Activated CD4-positive, alpha-beta T cell treated with anti-CD3 and anti-CD28 coated beads, Interleukin-2, amount 10 ng/mL, durations not matched to agents 24 days and 14 days (primary cell): ENCODE measurements around the gene KANK3. TPM values are rescaled to one million over a fixed set of nuclear protein-coding genes. Genes with fewer than 3 reads are reported as not detected.

Experiments
- DNase-seq: peaks from one replicate; pipeline ENCODE4 v3.0.0; 2022
- H3K27ac Mint-ChIP-seq: one replicate; pipeline ENCODE4 v1.8.0; 2022; ENCODE audit warnings: mild to moderate bottlenecking, mixed read lengths
- H3K27me3 Mint-ChIP-seq: one replicate; pipeline ENCODE4 v1.8.0; 2022; ENCODE audit warnings: mixed read lengths
- H3K36me3 Mint-ChIP-seq: one replicate; pipeline ENCODE4 v1.8.0; 2022; ENCODE audit warnings: low read depth, mild to moderate bottlenecking, mixed read lengths
- H3K4me1 Mint-ChIP-seq: one replicate; pipeline ENCODE4 v1.8.0; 2021; ENCODE audit warnings: mixed read lengths
- H3K4me3 Mint-ChIP-seq: one replicate; pipeline ENCODE4 v1.8.0; 2022; ENCODE audit warnings: mild to moderate bottlenecking, moderate library complexity, mixed read lengths
- H3K9me3 Mint-ChIP-seq: one replicate; pipeline ENCODE4 v1.8.0; 2021; ENCODE audit warnings: mixed read lengths
- intact Hi-C: fragments of 100-400 bp; cut with micrococcal nuclease; formaldehyde crosslinking; loops from one replicate; pipeline ENCODE4 v1.15.1; 2023
- total RNA-seq: library from RNA; stranded (reverse); gene quantifications from 2 replicates; pipeline ENCODE4 v1.2.3, GENCODE V29; 2022

Gene KANK3
- total RNA-seq, 1 donor from 2014 or later: 1.5 TPM

GRCh38 chr19:8338835-8339234 is 4.2 kb downstream of the KANK3 start:
- no peak overlapping the region for H3K27ac Mint-ChIP-seq
- no peak overlapping the region for H3K4me3 Mint-ChIP-seq
- no peaks in the 10 kb centered on the region for H3K36me3 Mint-ChIP-seq
- H3K9me3 Mint-ChIP-seq: no peaks in the 10 kb centered on the region
- intact Hi-C loops: no loop called here
- H3K27me3 Mint-ChIP-seq: peaks cover 48% of the 10 kb centered on the region
- peaks cover 14% of the 10 kb centered on the region for H3K4me1 Mint-ChIP-seq
- DNase-seq: no peak

- Mint-ChIP-seq H3K27me3 (peaks cover 48% of the 10 kb centered on the region), H3K9me3 (no peaks in the 10 kb centered on the region), H3K4me3 (no peak overlapping the region), H3K4me1 (peaks cover 10% of the 10 kb centered on the region), H3K36me3 (no peaks in the 10 kb centered on the region), H3K27ac (no peak overlapping the region)
- no peak for DNase-seq
- intact Hi-C loops: no loop called here
Observed at GRCh38 chr19:8337728-8338127, 5.3 kb downstream of the KANK3 start.

- no peak for DNase-seq
- H3K9me3 Mint-ChIP-seq: no peaks in the 10 kb centered on the region
- H3K4me1 Mint-ChIP-seq: peaks cover 8% of the 10 kb centered on the region
- H3K36me3 Mint-ChIP-seq: no peaks in the 10 kb centered on the region
- no peak overlapping the region for H3K27ac Mint-ChIP-seq
- intact Hi-C loops: no loop called here
- H3K4me3 Mint-ChIP-seq: no peak overlapping the region
- H3K27me3 Mint-ChIP-seq: peaks cover 47% of the 10 kb centered on the region
Observed at GRCh38 chr19:8336660-8337059, 6.4 kb downstream of the KANK3 start.

- no peaks in the 10 kb centered on the region for H3K9me3 Mint-ChIP-seq
- peaks cover 47% of the 10 kb centered on the region for H3K27me3 Mint-ChIP-seq
- intact Hi-C loops: no loop called here
- DNase-seq: no peak
- H3K4me1 Mint-ChIP-seq: peaks cover 7% of the 10 kb centered on the region
- H3K36me3 Mint-ChIP-seq: no peaks in the 10 kb centered on the region
- H3K27ac Mint-ChIP-seq: no peak overlapping the region
- H3K4me3 Mint-ChIP-seq: peak overlapping the region; percentile 53
Observed at GRCh38 chr19:8336072-8336569, 6.9 kb downstream of the KANK3 start.

- Mint-ChIP-seq H3K27ac (no peak overlapping the region), H3K27me3 (peaks cover 43% of the 10 kb centered on the region), H3K4me3 (peak overlapping the region; percentile 53), H3K9me3 (no peaks in the 10 kb centered on the region), H3K36me3 (no peaks in the 10 kb centered on the region), H3K4me1 (peaks cover 7% of the 10 kb centered on the region)
- intact Hi-C loops: no loop called here
- peak; percentile 77 for DNase-seq
Observed at GRCh38 chr19:8335343-8336071, 7.6 kb downstream of the KANK3 start.

- Mint-ChIP-seq H3K4me1 (peaks cover 5% of the 10 kb centered on the region), H3K27ac (no peak overlapping the region), H3K36me3 (no peaks in the 10 kb centered on the region), H3K4me3 (no peak overlapping the region), H3K27me3 (peaks cover 37% of the 10 kb centered on the region), H3K9me3 (no peaks in the 10 kb centered on the region)
- intact Hi-C loops: no loop called here
- peak; percentile 83 for DNase-seq
Observed at GRCh38 chr19:8334458-8335342, 8.4 kb downstream of the KANK3 start.

GRCh38 chr19:8333767-8334457 is 9.2 kb downstream of the KANK3 start:
- intact Hi-C loops: no loop called here
- peaks cover 34% of the 10 kb centered on the region for H3K27me3 Mint-ChIP-seq
- H3K27ac Mint-ChIP-seq: no peak overlapping the region
- H3K4me1 Mint-ChIP-seq: peaks cover 5% of the 10 kb centered on the region
- no peaks in the 10 kb centered on the region for H3K9me3 Mint-ChIP-seq
- DNase-seq: no peak
- H3K36me3 Mint-ChIP-seq: no peaks in the 10 kb centered on the region
- no peak overlapping the region for H3K4me3 Mint-ChIP-seq

GRCh38 chr19:8332976-8333766 is 9.9 kb downstream of the KANK3 start:
- H3K36me3 Mint-ChIP-seq: no peaks in the 10 kb centered on the region
- no peak overlapping the region for H3K27ac Mint-ChIP-seq
- H3K27me3 Mint-ChIP-seq: peaks cover 35% of the 10 kb centered on the region
- intact Hi-C loops: no loop called here
- H3K4me3 Mint-ChIP-seq: peak overlapping the region; percentile 21
- DNase-seq: no peak
- H3K4me1 Mint-ChIP-seq: peaks cover 5% of the 10 kb centered on the region
- H3K9me3 Mint-ChIP-seq: no peaks in the 10 kb centered on the region

GRCh38 chr19:8331263-8331845 is 11.7 kb downstream of the KANK3 start:
- H3K9me3 Mint-ChIP-seq: no peaks in the 10 kb centered on the region

GRCh38 chr19:8329996-8330395 is 13.1 kb downstream of the KANK3 start:
- intact Hi-C loops: no loop called here

More at GRCh38 chr19:8331263-8331845, 11.7 kb downstream of the KANK3 start:
- H3K27ac Mint-ChIP-seq: no peak overlapping the region
- no peaks in the 10 kb centered on the region for H3K36me3 Mint-ChIP-seq
- no peak for DNase-seq
- H3K4me3 Mint-ChIP-seq: no peak overlapping the region
- intact Hi-C loops: no loop called here
- H3K4me1 Mint-ChIP-seq: peaks cover 3% of the 10 kb centered on the region
- H3K27me3 Mint-ChIP-seq: peaks cover 30% of the 10 kb centered on the region

GRCh38 chr19:8325454-8325853 is 17.6 kb downstream of the KANK3 start:
- Mint-ChIP-seq H3K27me3 (peaks cover 10% of the 10 kb centered on the region), H3K4me3 (no peak overlapping the region), H3K9me3 (no peaks in the 10 kb centered on the region), H3K36me3 (peaks cover 33% of the 10 kb centered on the region), H3K4me1 (peaks cover 12% of the 10 kb centered on the region), H3K27ac (no peak overlapping the region)
- DNase-seq: no peak
- intact Hi-C loops: no loop called here

More at GRCh38 chr19:8329996-8330395, 13.1 kb downstream of the KANK3 start:
- Mint-ChIP-seq H3K9me3 (no peaks in the 10 kb centered on the region), H3K36me3 (no peaks in the 10 kb centered on the region), H3K27ac (no peak overlapping the region), H3K4me3 (no peak overlapping the region), H3K4me1 (no peaks in the 10 kb centered on the region), H3K27me3 (peaks cover 23% of the 10 kb centered on the region)
- DNase-seq: no peak

- Mint-ChIP-seq H3K4me3 (no peak overlapping the region), H3K27ac (no peak overlapping the region), H3K27me3 (peaks cover 10% of the 10 kb centered on the region), H3K4me1 (peaks cover 20% of the 10 kb centered on the region), H3K9me3 (no peaks in the 10 kb centered on the region), H3K36me3 (peaks cover 35% of the 10 kb centered on the region)
- intact Hi-C loops: loop anchor here (5.0 kb wide), 1 partner anchor 72 kb away; no protein-coding TSS in a partner anchor
- DNase-seq: no peak
Observed at GRCh38 chr19:8324186-8325050, 18.6 kb downstream of the KANK3 start.
